HepG2 (cell line): ENCODE data around the gene RAC3. TPM values are rescaled to one million over a fixed set of nuclear protein-coding genes. Genes with fewer than 3 reads are reported as not detected.

ENCODE experiments used
- DNMT1 ChIP-seq: sonication (generic); formaldehyde crosslinking; IDR thresholded peaks from 2 replicates; pipeline ENCODE4 v1.5.1; 2020; ENCODE audit warnings: mild to moderate bottlenecking, missing genetic modification reagents
- GMEB1 ChIP-seq: sonication (generic); formaldehyde crosslinking; IDR thresholded peaks from 2 replicates; pipeline ENCODE4 v1.5.1; 2020; ENCODE audit warnings: missing genetic modification reagents, mild to moderate bottlenecking, borderline replicate concordance
- ISL2 ChIP-seq: sonication (generic); formaldehyde crosslinking; IDR thresholded peaks from 2 replicates; pipeline ENCODE4 v1.5.0; 2020; ENCODE audit warnings: missing genetic modification reagents
- PLRG1 ChIP-seq: fragments of 450-650 bp; conservative IDR thresholded peaks from 2 replicates; pipeline ENCODE4 v1.6.1; 2016
- PRPF4 ChIP-seq: fragments of 200-400 bp; formaldehyde crosslinking; IDR thresholded peaks from 2 replicates; pipeline ENCODE4 v1.6.1; 2016; ENCODE audit warnings: low read length, low read depth; ENCODE audit not compliant: poor library complexity, severe bottlenecking
- RARG ChIP-seq: sonication (generic); formaldehyde crosslinking; IDR thresholded peaks from 2 replicates; pipeline ENCODE4 v1.4.0; 2020; ENCODE audit warnings: low read depth, mild to moderate bottlenecking, missing genetic modification reagents
- YEATS2 ChIP-seq: sonication (generic); formaldehyde crosslinking; IDR thresholded peaks from 2 replicates; pipeline ENCODE4 v1.4.0; 2020; ENCODE audit warnings: missing genetic modification reagents, borderline replicate concordance
- ZMYM3 ChIP-seq: sonication (generic); formaldehyde crosslinking; IDR thresholded peaks from 2 replicates; pipeline ENCODE4 v1.5.1; 2020; ENCODE audit warnings: mild to moderate bottlenecking, missing genetic modification reagents
- ZNF350 ChIP-seq: sonication (generic); formaldehyde crosslinking; IDR thresholded peaks from 2 replicates; pipeline ENCODE4 v1.4.0; 2020; ENCODE audit warnings: mild to moderate bottlenecking, low read depth, missing genetic modification reagents, borderline replicate concordance
- ZNF383 ChIP-seq: sonication (generic); formaldehyde crosslinking; IDR thresholded peaks from 2 replicates; pipeline ENCODE4 v1.4.0; 2020; ENCODE audit warnings: missing genetic modification reagents, mild to moderate bottlenecking, borderline replicate concordance
- ZNF460 ChIP-seq: sonication (generic); formaldehyde crosslinking; IDR thresholded peaks from 2 replicates; pipeline ENCODE4 v1.5.1; 2020; ENCODE audit warnings: missing genetic modification reagents, mild to moderate bottlenecking, borderline replicate concordance
- ZNF724P ChIP-seq: sonication (generic); formaldehyde crosslinking; IDR thresholded peaks from 2 replicates; pipeline ENCODE4 v1.8.0; 2022; ENCODE audit warnings: missing genetic modification reagents, borderline replicate concordance
- ZNF878 ChIP-seq: sonication (generic); formaldehyde crosslinking; IDR thresholded peaks from 2 replicates; pipeline ENCODE4 v1.8.1; 2023; ENCODE audit warnings: mild to moderate bottlenecking, missing genetic modification reagents, moderate library complexity
- ZSCAN30 ChIP-seq: sonication (generic); formaldehyde crosslinking; IDR thresholded peaks from 2 replicates; pipeline ENCODE4 v1.5.0; 2020; ENCODE audit warnings: mild to moderate bottlenecking, missing genetic modification reagents
- polyA plus RNA-seq, 8 experiments: library from polyadenylated mRNA; depleted of rRNA in 3 of 8; stranded (reverse) in 7 of 8; unstranded in 1 of 8; fragments of >200 nt; fragmentation: Illumina TruSeq in 4 of 8; extraction: Trizol in 4 of 8; gene quantifications; 2 replicates each; pipeline versions ENCODE4 v1.2.1 to v1.2.3, GENCODE V29; 2011 to 2016; ENCODE audit warnings: low read depth in 4 of 8, missing spikeins in 1 of 8, mixed read lengths in 1 of 8; ENCODE audit not compliant: insufficient read depth in 1 of 8
- total RNA-seq, 5 experiments: library from RNA; depleted of rRNA; stranded (reverse); fragments of >200 nt; fragmentation: Illumina TruSeq; extraction: Trizol; gene quantifications; 2 replicates each; pipeline ENCODE4 v1.2.3, GENCODE V29; 2016; ENCODE audit warnings: low read depth in 1 of 5
- TF ChIP-seq, protein P1 (sequence below): sonication (generic); formaldehyde crosslinking; IDR thresholded peaks from 2 replicates; pipeline ENCODE4 v1.5.0; 2020; ENCODE audit warnings: missing genetic modification reagents
- TF ChIP-seq, protein P2 (sequence below): sonication (generic); formaldehyde crosslinking; IDR thresholded peaks from 2 replicates; pipeline ENCODE4 v1.5.0; 2020; ENCODE audit warnings: mild to moderate bottlenecking, missing genetic modification reagents, moderate library complexity
- TF ChIP-seq, protein P3 (sequence below): sonication (generic); formaldehyde crosslinking; IDR thresholded peaks from 2 replicates; pipeline ENCODE4 v1.4.0; 2020; ENCODE audit warnings: mild to moderate bottlenecking, missing genetic modification reagents

RAC3 gene
- total and polyA plus RNA-seq, 2 of the 13 experiments (the other 11 are each of a cell fraction or from before 2014, with no cell fraction given), result 10.5 to 21.3 TPM

DNA sequence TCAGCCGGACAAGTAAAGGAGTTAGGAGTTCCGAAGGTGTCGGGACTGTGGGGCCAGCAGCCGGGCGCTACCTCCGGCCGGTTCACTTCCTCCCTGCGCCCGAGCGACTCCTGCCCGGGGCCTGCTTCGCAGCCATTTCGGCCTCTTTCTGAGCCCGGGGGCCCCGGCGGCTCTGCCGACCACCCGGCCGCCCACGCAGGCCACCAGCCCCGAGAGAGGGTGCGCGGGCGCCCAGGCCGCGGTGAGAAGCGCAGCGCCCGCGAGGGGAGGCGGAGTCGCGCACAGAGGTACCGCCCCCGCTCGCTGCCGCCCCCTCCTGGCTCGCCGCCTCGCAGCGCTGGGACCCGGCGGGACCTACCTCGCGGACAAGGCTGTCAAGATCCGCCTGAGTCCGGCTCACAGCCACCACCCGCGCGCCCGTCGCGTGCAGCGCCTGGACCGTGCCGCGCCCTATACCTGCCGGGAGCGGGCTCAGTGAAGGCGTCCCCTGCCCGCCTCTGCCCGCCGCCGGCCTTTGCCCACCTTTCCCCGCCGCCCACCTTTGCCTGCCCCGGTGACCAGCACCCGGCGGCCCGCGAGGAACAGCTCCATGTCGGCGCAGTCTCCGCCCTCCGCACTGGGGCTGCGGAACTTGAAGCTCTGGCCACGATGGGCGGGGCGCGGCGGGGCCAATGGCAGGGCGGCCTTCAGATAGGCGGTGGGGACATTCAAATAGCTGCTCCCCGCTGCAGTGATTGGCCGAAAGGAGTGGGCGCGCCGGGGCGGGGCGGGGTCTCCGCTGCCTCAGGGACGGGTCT lies 5.8 kb downstream of the RAC3 start, which contains the start of gene DCXR (continued):
- TF ChIP-seq, protein P1, sequence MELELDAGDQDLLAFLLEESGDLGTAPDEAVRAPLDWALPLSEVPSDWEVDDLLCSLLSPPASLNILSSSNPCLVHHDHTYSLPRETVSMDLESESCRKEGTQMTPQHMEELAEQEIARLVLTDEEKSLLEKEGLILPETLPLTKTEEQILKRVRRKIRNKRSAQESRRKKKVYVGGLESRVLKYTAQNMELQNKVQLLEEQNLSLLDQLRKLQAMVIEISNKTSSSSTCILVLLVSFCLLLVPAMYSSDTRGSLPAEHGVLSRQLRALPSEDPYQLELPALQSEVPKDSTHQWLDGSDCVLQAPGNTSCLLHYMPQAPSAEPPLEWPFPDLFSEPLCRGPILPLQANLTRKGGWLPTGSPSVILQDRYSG, result 0 out of 2 replicates have a peak, but pooled peaks have one; percentile 18
- TF ChIP-seq YEATS2 (CRISPR knock-in tag) (peak; percentile 57; the same call in 1 of the 2 replicates), ISL2 (no peak; the same call in 1 of the 2 replicates), ZNF878 (CRISPR knock-in tag) (no peak; the same call in 1 of the 2 replicates), DNMT1 (CRISPR knock-in tag) (peak; percentile 97), ZSCAN30 (CRISPR knock-in tag) (0 out of 2 replicates have a peak, but pooled peaks have one; percentile 57), ZNF724P (peak; percentile 90; the same call in 1 of the 2 replicates), ZMYM3 (0 out of 2 replicates have a peak, but pooled peaks have one; percentile 6), GMEB1 (CRISPR knock-in tag) (peak; percentile 77), ZNF383 (CRISPR knock-in tag) (0 out of 2 replicates have a peak, but pooled peaks have one; percentile 84), ZNF460 (CRISPR knock-in tag) (no peak), PRPF4 (no peak), PLRG1 (no peak), ZNF350 (CRISPR knock-in tag) (peak; percentile 39; the same call in 1 of the 2 replicates), RARG (no peak)
- TF ChIP-seq, protein P2, sequence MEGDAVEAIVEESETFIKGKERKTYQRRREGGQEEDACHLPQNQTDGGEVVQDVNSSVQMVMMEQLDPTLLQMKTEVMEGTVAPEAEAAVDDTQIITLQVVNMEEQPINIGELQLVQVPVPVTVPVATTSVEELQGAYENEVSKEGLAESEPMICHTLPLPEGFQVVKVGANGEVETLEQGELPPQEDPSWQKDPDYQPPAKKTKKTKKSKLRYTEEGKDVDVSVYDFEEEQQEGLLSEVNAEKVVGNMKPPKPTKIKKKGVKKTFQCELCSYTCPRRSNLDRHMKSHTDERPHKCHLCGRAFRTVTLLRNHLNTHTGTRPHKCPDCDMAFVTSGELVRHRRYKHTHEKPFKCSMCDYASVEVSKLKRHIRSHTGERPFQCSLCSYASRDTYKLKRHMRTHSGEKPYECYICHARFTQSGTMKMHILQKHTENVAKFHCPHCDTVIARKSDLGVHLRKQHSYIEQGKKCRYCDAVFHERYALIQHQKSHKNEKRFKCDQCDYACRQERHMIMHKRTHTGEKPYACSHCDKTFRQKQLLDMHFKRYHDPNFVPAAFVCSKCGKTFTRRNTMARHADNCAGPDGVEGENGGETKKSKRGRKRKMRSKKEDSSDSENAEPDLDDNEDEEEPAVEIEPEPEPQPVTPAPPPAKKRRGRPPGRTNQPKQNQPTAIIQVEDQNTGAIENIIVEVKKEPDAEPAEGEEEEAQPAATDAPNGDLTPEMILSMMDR (CRISPR knock-in tag), result peak; percentile 92
- TF ChIP-seq, protein P3, sequence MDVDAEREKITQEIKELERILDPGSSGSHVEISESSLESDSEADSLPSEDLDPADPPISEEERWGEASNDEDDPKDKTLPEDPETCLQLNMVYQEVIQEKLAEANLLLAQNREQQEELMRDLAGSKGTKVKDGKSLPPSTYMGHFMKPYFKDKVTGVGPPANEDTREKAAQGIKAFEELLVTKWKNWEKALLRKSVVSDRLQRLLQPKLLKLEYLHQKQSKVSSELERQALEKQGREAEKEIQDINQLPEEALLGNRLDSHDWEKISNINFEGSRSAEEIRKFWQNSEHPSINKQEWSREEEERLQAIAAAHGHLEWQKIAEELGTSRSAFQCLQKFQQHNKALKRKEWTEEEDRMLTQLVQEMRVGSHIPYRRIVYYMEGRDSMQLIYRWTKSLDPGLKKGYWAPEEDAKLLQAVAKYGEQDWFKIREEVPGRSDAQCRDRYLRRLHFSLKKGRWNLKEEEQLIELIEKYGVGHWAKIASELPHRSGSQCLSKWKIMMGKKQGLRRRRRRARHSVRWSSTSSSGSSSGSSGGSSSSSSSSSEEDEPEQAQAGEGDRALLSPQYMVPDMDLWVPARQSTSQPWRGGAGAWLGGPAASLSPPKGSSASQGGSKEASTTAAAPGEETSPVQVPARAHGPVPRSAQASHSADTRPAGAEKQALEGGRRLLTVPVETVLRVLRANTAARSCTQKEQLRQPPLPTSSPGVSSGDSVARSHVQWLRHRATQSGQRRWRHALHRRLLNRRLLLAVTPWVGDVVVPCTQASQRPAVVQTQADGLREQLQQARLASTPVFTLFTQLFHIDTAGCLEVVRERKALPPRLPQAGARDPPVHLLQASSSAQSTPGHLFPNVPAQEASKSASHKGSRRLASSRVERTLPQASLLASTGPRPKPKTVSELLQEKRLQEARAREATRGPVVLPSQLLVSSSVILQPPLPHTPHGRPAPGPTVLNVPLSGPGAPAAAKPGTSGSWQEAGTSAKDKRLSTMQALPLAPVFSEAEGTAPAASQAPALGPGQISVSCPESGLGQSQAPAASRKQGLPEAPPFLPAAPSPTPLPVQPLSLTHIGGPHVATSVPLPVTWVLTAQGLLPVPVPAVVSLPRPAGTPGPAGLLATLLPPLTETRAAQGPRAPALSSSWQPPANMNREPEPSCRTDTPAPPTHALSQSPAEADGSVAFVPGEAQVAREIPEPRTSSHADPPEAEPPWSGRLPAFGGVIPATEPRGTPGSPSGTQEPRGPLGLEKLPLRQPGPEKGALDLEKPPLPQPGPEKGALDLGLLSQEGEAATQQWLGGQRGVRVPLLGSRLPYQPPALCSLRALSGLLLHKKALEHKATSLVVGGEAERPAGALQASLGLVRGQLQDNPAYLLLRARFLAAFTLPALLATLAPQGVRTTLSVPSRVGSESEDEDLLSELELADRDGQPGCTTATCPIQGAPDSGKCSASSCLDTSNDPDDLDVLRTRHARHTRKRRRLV, result 0 out of 2 replicates have a peak, but pooled peaks have one; percentile 70
